HG03354 (cell line): ENCODE measurements around the gene TDRD3.
"Not testable (repeated sequence)": the region's sequence is repeated elsewhere in the genome, so short reads cannot be mapped to it uniquely, and the experiment has no call there.

Experiments
- ATAC-seq: cut with Tn5 transposase; IDR thresholded peaks from one replicate; pipeline ENCODE4 v1.9.1; 2021; ENCODE audit warnings: mild to moderate bottlenecking; ENCODE audit not compliant: unreplicated experiment, poor library complexity, severe bottlenecking

Gene TDRD3

DNA sequence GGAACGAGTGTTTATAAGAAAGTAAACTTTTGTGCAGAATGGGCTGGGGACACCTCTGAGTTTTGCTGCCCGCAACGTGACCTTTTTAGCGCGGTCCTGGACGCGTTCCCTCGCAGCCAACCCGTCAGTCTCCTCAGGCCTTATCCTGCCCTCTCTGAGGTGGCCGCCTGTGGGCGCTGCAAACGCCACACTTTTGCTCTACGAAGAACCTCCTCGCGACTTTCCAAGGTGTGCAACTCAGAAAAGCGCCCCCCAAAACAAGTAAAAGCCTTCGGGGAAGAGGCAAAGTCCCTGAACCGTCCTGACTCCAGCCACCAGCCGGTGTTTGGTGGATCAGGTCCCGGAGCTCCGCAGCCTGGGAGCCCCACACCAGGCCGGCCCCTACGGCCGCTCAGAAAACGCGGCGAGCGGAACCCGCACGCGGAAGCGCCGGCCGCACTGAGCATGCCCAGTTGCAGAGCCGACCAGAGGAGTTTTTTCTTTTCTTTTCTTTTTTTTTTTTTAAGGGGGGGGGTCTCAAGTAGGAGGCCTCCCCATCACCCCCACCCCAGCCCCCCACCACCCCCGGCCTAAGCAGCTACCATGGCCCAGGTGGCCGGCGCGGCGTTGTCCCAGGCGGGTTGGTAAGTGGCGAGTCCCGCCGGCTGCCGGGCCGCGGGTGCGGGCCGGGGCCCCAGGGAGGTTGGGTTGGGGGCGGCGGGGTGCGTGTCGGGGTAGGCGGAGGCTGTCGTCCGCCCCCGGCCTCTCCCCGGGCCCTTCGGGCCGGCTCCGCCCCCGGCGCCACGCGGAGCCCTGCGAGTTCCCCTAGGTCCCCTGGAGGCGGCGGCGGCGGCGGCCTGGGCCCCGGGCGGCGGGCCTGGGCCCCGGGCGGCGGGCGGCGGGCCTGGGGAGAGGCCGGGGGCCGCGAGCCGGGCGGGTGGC is at the start of gene TDRD3:
TDRD3 (plus strand) TSS at position 438 of the 921 bp plus-strand sequence; CDS start at position 583, 145 bp downstream.
- peak; percentile 70 for ATAC-seq

GRCh38 chr13:60347690-60348089 is 49.3 kb upstream of the TDRD3 start:
- ATAC-seq = no peak

GRCh38 chr13:60348097-60348496 is 48.9 kb upstream of the TDRD3 start:
- ATAC-seq = no peak

DNA sequence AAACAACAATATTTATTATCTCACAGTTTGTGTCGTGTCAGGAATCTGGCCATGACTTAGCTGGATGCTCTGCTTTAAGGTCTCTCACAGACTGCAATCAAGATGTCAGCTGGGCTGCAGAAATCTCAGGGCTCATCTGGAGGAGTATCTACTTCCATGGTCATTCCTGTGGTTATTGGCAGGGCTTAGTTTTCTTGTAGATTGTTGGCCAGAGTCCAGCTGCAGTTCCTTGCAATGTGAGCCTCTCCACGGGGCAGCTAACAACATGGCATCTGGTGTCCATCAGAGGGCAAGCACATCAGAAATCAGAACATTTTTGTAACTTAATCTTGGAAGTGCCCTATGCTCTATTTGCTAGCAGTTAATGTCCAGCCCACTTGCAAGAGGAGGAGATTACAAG is 45.7 kb upstream of the TDRD3 start:
- ATAC-seq = no peak

DNA sequence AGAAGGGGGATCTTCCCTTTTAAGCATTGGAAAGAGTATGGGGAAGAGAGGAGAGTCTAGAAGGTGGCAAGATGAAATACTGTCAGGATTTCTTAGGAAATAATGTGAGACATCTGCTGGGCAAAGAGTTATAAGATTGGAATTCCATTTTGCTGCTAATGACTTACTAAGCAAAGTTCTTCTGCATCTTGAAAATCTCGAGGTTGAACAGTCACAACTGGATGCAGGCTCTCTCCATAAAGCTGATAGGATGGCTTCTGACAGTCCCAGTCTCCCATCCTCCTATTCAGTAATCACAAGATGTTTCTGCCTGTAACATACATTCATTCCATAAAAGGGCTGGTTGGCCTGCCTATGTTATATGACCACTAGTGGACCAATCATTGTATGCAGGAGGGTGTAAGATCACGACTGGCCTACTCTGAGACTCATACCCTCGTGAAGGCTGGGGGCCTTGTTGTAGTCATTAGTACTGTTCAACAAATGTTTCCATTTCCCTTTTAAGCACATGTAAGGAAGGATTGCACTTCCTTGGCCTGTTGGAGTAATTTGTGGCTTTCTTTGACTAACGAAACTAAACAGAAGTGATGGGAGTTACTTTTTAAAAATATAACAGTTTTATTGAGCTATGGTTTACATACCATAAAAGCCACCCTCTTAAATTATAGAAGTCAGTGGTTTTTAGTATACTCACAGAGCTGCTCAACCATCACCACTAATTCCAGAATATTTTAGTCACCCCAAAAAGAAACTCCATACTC is 45.0 kb upstream of the TDRD3 start:
- no peak for ATAC-seq

DNA sequence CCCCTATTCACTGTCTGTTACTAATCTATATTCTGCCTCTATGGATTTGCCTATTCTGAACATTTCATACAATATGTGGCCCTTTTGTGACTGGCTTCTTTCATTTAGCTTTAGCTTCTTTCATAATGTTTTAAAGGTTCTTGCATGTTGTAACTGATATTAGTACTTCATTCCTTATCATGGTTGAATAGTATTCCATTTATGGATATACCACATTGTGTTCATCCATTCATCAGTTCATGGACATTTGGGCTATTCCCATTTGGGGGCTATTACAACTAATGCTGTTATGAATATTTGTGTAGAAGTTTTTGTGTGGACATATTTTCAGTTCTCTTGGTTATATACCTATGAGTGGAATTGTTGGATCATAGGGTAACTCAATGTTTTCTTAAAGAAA is 44.4 kb upstream of the TDRD3 start:
- ATAC-seq = no peak

- ATAC-seq = no peak
Observed at GRCh38 chr13:60355056-60355455, 42.0 kb upstream of the TDRD3 start.

- no peak for ATAC-seq
Observed at GRCh38 chr13:60356970-60357369, 40.0 kb upstream of the TDRD3 start.

- no peak for ATAC-seq
Observed at GRCh38 chr13:60358453-60358852, 38.6 kb upstream of the TDRD3 start.

DNA sequence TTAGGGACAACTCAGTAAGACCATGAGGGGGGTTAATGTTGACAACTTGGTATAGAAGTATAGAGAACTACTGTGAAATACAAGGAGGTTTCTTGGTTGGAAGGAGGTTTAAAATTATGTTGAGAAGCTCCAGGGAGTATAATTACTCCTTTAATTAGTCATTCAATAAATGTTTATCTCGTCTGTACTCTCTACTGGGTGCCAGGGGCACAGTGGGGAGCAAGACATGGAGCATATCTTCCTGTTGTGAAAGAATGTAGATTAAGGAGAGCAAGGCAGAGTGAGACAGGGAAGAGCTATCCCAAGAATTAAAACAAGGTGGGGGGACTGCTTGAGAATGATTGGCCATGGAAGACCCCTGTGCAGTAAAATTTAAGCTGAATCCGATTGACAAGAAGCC is 33.7 kb upstream of the TDRD3 start:
- ATAC-seq = no peak

GRCh38 chr13:60369242-60369641 is 27.8 kb upstream of the TDRD3 start:
- ATAC-seq = peak; percentile 83

GRCh38 chr13:60370343-60370742 is 26.7 kb upstream of the TDRD3 start:
- no peak for ATAC-seq

DNA sequence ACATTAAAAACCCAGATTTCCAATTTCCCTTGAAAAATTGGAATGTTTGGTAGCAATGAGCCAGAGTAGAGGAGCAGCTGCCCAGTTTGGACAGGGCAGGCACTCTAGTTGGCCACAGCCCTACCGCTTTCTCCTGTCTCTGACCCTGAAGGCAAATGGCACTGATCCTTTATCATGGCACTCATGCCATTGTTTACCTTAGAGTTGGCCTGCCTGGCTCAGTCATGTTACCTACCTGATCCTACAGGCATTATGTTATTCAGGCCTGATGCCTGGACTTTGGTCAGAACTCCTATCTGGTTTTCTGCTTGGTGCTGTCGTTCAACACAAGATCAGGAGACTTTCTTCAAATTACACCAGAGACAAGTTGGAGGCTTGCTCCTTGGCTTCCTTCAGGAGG is 24.9 kb upstream of the TDRD3 start:
- ATAC-seq = no peak

DNA sequence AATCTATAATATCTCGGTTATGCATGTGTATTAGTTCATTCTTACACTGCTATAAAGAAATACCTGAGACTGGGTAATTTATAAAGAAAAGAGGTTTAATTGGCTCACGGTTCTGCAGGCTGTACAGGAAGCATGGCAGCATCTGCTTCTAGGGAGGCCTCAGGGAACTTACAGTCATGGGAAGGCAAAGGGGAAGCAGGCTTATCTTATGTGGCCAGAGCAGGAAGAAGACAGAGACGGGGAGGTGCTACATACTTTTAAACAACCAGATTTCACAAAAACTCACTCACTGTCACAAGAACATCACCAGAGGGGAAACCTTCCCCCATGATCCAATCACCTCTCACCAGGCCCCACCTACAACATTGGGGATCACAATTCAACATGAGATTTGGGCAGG is 17.7 kb upstream of the TDRD3 start:
- not testable (repeated sequence) for ATAC-seq

DNA sequence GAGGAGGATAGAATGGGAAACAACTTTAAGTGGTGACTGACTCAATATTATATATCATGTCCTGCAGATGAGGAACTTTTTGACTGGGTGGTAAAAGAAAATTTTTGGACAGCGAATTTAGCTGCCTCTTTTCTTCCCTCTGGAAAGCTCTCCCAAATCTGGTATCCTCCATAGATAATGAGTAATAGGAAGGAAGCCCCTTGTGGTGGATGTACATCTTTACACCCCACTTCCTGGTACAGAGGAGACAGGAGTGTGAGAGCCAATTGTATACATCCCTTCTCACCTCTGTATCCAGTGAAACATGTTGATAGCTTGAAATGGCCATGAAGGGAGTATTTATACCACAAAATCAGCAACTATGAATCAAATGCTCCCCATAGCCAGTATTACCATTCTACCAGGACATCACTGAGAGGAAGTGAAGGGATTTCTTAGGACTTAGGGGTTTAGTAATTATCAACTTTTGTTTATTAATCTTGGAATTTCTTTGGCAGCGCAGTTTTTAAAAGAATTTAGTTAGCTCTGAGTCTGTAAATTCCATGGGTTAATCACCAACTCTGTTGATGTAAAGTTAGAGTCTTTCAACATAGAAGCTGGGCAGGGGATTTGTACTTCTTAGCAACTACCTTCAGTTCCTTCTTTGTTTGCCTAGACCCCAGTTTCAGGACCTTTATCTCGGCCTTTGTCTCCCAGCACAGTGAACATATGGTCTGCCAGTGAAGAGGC is 17.0 kb upstream of the TDRD3 start:
- ATAC-seq = peak; percentile 56

GRCh38 chr13:60384911-60385310 is 12.1 kb upstream of the TDRD3 start:
- no peak for ATAC-seq

GRCh38 chr13:60386250-60386649 is 10.8 kb upstream of the TDRD3 start:
- no peak for ATAC-seq

- no peak for ATAC-seq
Observed at GRCh38 chr13:60392131-60392530, 4.9 kb upstream of the TDRD3 start.

DNA sequence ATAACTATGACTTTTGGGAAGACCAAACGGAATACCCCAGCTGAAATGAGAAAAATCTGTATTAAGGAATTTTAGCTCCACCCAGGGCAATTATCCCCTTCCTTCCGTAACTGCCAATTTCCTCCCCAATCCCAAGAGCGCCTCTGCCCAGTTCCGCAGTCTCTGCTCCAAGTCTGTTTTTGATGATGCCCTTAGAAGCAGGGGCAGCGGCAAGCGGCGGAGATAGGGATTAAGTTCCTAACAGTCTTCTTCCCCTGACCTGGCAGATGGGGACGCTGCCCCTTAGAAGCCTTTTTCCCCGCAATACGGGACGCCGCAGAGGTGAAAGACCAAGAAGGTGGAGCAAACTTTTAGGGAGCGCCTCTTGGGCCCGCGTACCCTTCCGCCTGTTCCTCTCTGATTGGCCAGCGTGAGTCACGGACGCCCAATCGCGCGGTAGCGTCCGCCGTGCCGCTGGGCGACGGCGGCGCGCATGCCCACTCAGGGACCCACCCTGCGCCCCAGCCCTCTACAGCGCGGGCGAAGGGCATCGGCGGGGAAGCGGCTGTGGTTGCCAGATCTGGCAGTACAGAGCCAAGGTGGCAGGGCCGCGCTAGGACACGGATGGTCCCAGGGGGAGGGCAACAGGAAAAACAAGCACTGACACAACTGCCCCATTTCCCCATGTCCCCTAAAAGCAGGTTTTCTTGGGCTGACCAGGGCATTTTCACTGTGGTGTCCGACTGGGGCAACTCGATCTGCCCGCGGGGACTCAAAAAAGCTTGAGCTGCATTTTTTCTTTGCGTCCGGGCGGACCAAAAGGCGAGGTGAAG is 843 bp upstream of the TDRD3 start:
- ATAC-seq = peak; percentile 73
